Fibroblast of skin of right biceps (primary cell): ENCODE data around the gene YES1.

Experiments
- DNase-seq: peaks from one replicate; pipeline ENCODE4 v3.0.0-alpha.2; 2013

Gene YES1

GRCh38 chr18:680392-680791 lies 131.7 kb downstream of the YES1 start:
- no peak for DNase-seq

GRCh38 chr18:679516-679915 lies 132.5 kb downstream of the YES1 start:
- no peak for DNase-seq

GRCh38 chr18:678482-679182 lies 133.4 kb downstream of the YES1 start:
- no peak for DNase-seq

GRCh38 chr18:677951-678381 lies 134.1 kb downstream of the YES1 start:
- DNase-seq: no peak

GRCh38 chr18:677145-677544 lies 134.9 kb downstream of the YES1 start:
- no peak for DNase-seq

GRCh38 chr18:676736-677135 lies 135.3 kb downstream of the YES1 start:
- no peak for DNase-seq

GRCh38 chr18:676069-676468 lies 136.0 kb downstream of the YES1 start:
- no peak for DNase-seq

GRCh38 chr18:675307-675706 lies 136.7 kb downstream of the YES1 start:
- no peak for DNase-seq

GRCh38 chr18:673769-674168 lies 138.3 kb downstream of the YES1 start:
- no peak for DNase-seq

GRCh38 chr18:673317-673716 lies 138.7 kb downstream of the YES1 start:
- DNase-seq: no peak
